Limb (tissue), 2 donors: ENCODE measurements around the gene SLC7A6OS.

ENCODE experiments used
- DNase-seq, 2 donors: peaks; one replicate each; pipeline ENCODE4 v3.0.0-alpha.2; 2016; ENCODE audit errors: extremely low spot score in 2 of 2

Gene SLC7A6OS

GRCh38 chr16:68257251-68257905 is 53.4 kb downstream of the SLC7A6OS start:
- DNase-seq: no peak

GRCh38 chr16:68255712-68256111 is 55.0 kb downstream of the SLC7A6OS start:
- DNase-seq: no peak

GRCh38 chr16:68253721-68254120 is 57.0 kb downstream of the SLC7A6OS start:
- DNase-seq: no peak

- no peak for DNase-seq
These were observed 58.4 kb downstream of the SLC7A6OS start for GRCh38 chr16:68252383-68252782.

GRCh38 chr16:68251832-68252231 is 58.9 kb downstream of the SLC7A6OS start:
- no peak for DNase-seq

GRCh38 chr16:68250951-68251350 is 59.8 kb downstream of the SLC7A6OS start:
- DNase-seq: no peak

GRCh38 chr16:68249371-68249770 is 61.4 kb downstream of the SLC7A6OS start:
- DNase-seq: no peak
